ENCODE measurements around the gene NME9. TPM values are rescaled to one million over a fixed set of nuclear protein-coding genes. Genes with fewer than 3 reads are reported as not detected.

The NME9 gene
- total RNA-seq, 2 donors from 2014 or later: not detected

Other genes with a start within 250 kb of the NME9 start
- 10 to 100 TPM; 10.9 to 15.5 TPM for gene DZIP1L, start 214.2 kb downstream of the NME9 start, total RNA-seq
- gene A4GNT, start 197.5 kb downstream of the NME9 start, total RNA-seq: not detected
- 10 to 100 TPM; 10.5 to 10.6 TPM for gene DBR1, start 154.9 kb downstream of the NME9 start, total RNA-seq
- 10 to 100 TPM; 52.0 to 62.4 TPM for gene ARMC8, start 142.6 kb downstream of the NME9 start, total RNA-seq
- gene MRAS, start 18.7 kb upstream of the NME9 start, total RNA-seq: 100 to 1,000 TPM in 1 of 2 donors, 10 to 100 TPM in 1; 81.5 to 102 TPM
- gene ESYT3, start 104.8 kb upstream of the NME9 start, total RNA-seq: under 1 TPM; 0.37 to 0.43 TPM